A673 (cell line): ENCODE results near the gene TBRG1. TPM values are rescaled to one million over a fixed set of nuclear protein-coding genes. Genes with fewer than 3 reads are reported as not detected.

Experiments
- BruUV-seq: library from RNA; stranded (reverse); fragments of 400-500 nt; replicated peaks from 2 replicates; lab custom pipeline; 2021; lab: Mats Ljungman, UMichigan
- CTCF ChIA-PET: fragments of 300-600 bp; sonication (Branson Sonifier 250); formaldehyde crosslinking; loops from one replicate; lab custom pipeline; 2022; ENCODE audit warnings: antibody characterized with exemption; lab: Charles Lee
- POLR2A ChIA-PET: fragments of 300-600 bp; sonication (Branson Sonifier 250); formaldehyde crosslinking; loops from one replicate; lab custom pipeline; 2022; ENCODE audit warnings: antibody characterized with exemption; ENCODE audit not compliant: low non-redundant PET; lab: Charles Lee
- DNase-seq: peaks from one replicate; pipeline ENCODE4 v3.0.0-alpha.2; 2015; ENCODE audit warnings: low spot score
- H3K27ac ChIP-seq: fragments of 200-600 bp; sonication (generic); 2 replicates; pipeline ENCODE4 v1.5.1; 2016; ENCODE audit warnings: mixed run types, low read depth, mild to moderate bottlenecking, mixed read lengths, antibody characterized with exemption, low read length; ENCODE audit not compliant: poor library complexity, severe bottlenecking
- H3K27me3 ChIP-seq: fragments of 200-600 bp; sonication (generic); replicated peaks from 2 replicates; pipeline ENCODE4 v1.6.1; 2017; ENCODE audit warnings: mixed run types, low read depth, mild to moderate bottlenecking, mixed read lengths, antibody characterized with exemption, low read length; ENCODE audit not compliant: insufficient read depth, poor library complexity
- H3K36me3 ChIP-seq: fragments of 200-600 bp; sonication (generic); 2 replicates; pipeline ENCODE4 v1.6.1; 2016; ENCODE audit warnings: mixed run types, mild to moderate bottlenecking, mixed read lengths, antibody characterized with exemption, low read length; ENCODE audit not compliant: insufficient read depth, poor library complexity, severe bottlenecking
- H3K4me1 ChIP-seq: fragments of 200-600 bp; sonication (generic); 2 replicates; pipeline ENCODE4 v1.6.1; 2017; ENCODE audit warnings: mixed run types, mild to moderate bottlenecking, mixed read lengths, antibody characterized with exemption, low read length; ENCODE audit not compliant: insufficient read depth, poor library complexity, severe bottlenecking
- H3K4me3 ChIP-seq: fragments of 200-600 bp; sonication (generic); 2 replicates; pipeline ENCODE4 v1.5.1; 2016; ENCODE audit warnings: low read depth, mixed run types, mild to moderate bottlenecking, mixed read lengths, low read length; ENCODE audit not compliant: poor library complexity, severe bottlenecking
- H3K9me3 ChIP-seq: fragments of 200-600 bp; sonication (generic); 2 replicates; pipeline ENCODE4 v1.6.1; 2016; ENCODE audit warnings: mixed run types, low read depth, mild to moderate bottlenecking, mixed read lengths, antibody characterized with exemption, low read length; ENCODE audit not compliant: poor library complexity, severe bottlenecking
- CTCF ChIP-seq: fragments of 300-800, 200-600 bp; sonication (generic); conservative IDR thresholded peaks from 2 replicates; pipeline ENCODE4 v1.5.1; 2017; ENCODE audit warnings: low read depth, mild to moderate bottlenecking, antibody characterized with exemption, low read length, moderate library complexity, mixed read lengths
- EZH2 ChIP-seq: fragments of 200-600 bp; sonication (generic); IDR thresholded peaks from 2 replicates; pipeline ENCODE4 v1.6.1; 2017; ENCODE audit warnings: borderline replicate concordance, low read depth, mild to moderate bottlenecking, mixed read lengths, antibody characterized with exemption, low read length; ENCODE audit not compliant: poor library complexity, severe bottlenecking
- intact Hi-C: fragments of 100-400 bp; cut with micrococcal nuclease; formaldehyde crosslinking; loops from one replicate; pipeline ENCODE4 v1.10.0; 2022; ENCODE audit not compliant: unreplicated experiment
- total RNA-seq: library from RNA; stranded (reverse); gene quantifications from 2 replicates; pipeline ENCODE4 v1.2.3, GENCODE V29; 2021

Gene TBRG1
- total RNA-seq, 1 experiment from 2014 or later, result 44.4 TPM

- intact Hi-C loops, result no loop called here
- Histone ChIP-seq H3K27me3 (no peaks in the 10 kb centered on the region), H3K36me3 (peaks cover 39% of the 10 kb centered on the region), H3K4me1 (peaks cover 12% of the 10 kb centered on the region), H3K4me3 (peak overlapping the region; percentile 86), H3K27ac (peak overlapping the region; percentile 88), H3K9me3 (no peaks in the 10 kb centered on the region)
- no peak for DNase-seq
- BruUV-seq, result no TSS peak
- TF ChIP-seq CTCF (no peak), EZH2 (no peak)
- CTCF ChIA-PET, result no interaction called here
- POLR2A ChIA-PET, result no interaction called here
These were observed 1.3 kb downstream of the TBRG1 start for GRCh38 chr11:124623861-124624525.

GRCh38 chr11:124625504-124626168 lies 3.0 kb downstream of the TBRG1 start:
- no peak for TF ChIP-seq CTCF
- no peak for TF ChIP-seq EZH2
- intact Hi-C loops, result no loop called here
- H3K27ac ChIP-seq, result no peak overlapping the region
- H3K4me1 ChIP-seq, result peaks cover 12% of the 10 kb centered on the region
- CTCF ChIA-PET, result no interaction called here
- BruUV-seq, result no TSS peak
- no peaks in the 10 kb centered on the region for H3K9me3 ChIP-seq
- DNase-seq, result no peak
- POLR2A ChIA-PET, result no interaction called here
- H3K36me3 ChIP-seq, result peaks cover 55% of the 10 kb centered on the region
- H3K4me3 ChIP-seq, result no peak overlapping the region
- H3K27me3 ChIP-seq, result no peaks in the 10 kb centered on the region

GRCh38 chr11:124627546-124627945 lies 4.9 kb downstream of the TBRG1 start:
- ChIA-PET CTCF (no interaction called here), POLR2A (no interaction called here)
- Histone ChIP-seq H3K4me1 (peaks cover 9% of the 10 kb centered on the region), H3K27me3 (no peaks in the 10 kb centered on the region), H3K9me3 (no peaks in the 10 kb centered on the region), H3K27ac (no peak overlapping the region), H3K4me3 (no peak overlapping the region), H3K36me3 (peaks cover 75% of the 10 kb centered on the region)
- DNase-seq, result no peak
- TF ChIP-seq EZH2, result no peak
- TF ChIP-seq CTCF, result no peak
- BruUV-seq, result no TSS peak
- intact Hi-C loops, result no loop called here
